Umbilical cord (tissue), 2 donors: ENCODE data around the gene SMC4. TPM values are rescaled to one million over a fixed set of nuclear protein-coding genes. Genes with fewer than 3 reads are reported as not detected.
A peak's percentile ranks its signal among the peaks of the same experiment; 100 is the strongest.
"Not testable (repeated sequence)": the region's sequence is repeated elsewhere in the genome, so short reads cannot be mapped to it uniquely, and the experiment has no call there.

Experiments
- DNase-seq: peaks from one replicate; pipeline ENCODE4 v3.0.0-alpha.2; 2015; ENCODE audit warnings: low spot score
- total RNA-seq: library from RNA; depleted of rRNA; stranded (reverse); fragments of >200 nt; gene quantifications from one replicate; pipeline ENCODE4 v1.2.3, GENCODE V29; 2014; ENCODE audit warnings: low replicate concordance; ENCODE audit not compliant: insufficient read depth

SMC4 gene
- 64.3 TPM for total RNA-seq

DNA sequence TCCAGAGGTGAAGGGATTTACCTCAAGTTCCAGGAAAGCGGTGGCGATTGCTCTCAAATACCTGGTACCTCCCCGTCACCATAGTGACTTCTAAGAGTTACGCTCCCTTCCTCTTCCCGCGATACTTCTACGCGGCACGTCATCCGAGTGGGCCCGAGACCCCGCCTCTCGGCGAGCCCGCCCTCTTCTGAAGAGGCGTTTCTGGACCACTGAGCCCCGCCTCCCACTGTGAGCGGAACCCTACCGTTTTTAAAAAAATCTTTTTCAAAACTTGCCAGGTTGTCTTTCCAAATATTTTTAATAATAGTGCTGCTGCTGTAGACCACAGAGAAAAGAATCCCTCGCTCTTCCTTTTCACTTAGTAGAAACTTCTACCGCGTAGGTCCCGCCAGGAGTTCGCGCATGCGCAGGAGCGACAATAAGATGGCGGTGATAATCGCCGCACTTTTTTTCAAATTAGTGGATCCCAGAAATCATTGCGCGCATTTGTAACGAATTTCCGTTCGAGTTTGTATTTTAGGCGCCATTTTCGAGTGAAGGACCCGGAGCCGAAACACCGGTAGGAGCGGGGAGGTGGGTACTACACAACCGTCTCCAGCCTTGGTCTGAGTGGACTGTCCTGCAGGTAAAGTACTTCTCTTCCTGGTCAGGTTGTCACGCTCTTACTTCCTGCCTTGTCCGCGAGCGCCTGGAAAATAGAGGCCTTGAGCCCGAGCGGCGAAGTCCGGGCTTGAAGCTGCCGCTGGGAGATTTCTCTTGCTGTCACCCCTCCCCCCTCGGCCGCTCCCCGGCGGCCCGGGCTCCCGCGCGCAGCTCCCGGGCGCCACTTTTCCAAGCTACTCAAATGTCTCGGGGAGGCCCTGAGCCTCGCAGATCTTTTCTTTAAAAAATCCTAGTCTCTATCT is at the start of gene SMC4, which contains the start of gene IFT80:
TSS of gene SMC4 (plus strand) at position 526 of the 905 bp plus-strand sequence. CDS start 1,177 bp downstream, outside the sequence.
TSS of gene IFT80 (minus strand) at position 101 of the 905 bp plus-strand sequence. CDS start 14,625 bp downstream, outside the sequence.
- peak; percentile 98 for DNase-seq

DNA sequence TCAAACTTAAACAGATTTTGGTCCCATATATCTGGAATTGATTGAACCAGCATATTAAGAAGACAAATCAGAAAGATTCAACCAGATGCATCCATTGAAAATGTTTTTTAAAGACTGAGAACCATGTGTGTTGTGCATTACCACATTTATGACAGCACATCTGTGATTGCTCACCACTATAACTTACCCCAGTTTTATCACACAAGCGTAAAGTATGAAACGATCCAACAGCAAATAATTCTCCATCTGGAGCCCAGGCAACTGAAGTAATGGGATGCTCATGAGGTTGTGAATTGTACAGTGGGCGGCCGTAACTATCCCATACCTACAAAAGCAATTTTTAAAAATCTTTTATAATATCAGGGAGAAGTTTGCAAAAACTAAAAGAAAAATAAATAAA is 43.6 kb upstream of the SMC4 start:
- no peak for DNase-seq

DNA sequence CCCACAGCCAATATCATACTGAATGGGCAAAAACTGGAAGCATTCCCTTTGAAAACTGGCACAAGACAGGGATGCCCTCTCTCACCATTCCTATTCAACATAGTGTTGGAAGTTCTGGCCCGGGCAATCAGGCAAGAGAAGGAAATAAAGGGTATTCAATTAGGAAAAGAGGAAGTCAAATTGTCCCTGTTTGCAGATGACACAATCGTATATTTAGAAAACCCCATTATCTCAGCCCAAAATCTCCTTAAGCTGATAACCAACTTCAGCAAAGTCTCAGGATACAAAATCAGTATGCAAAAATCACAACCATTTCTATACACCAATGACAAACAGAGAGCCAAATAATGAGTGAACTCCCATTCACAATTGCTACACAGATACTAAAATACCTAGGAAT is 36.6 kb upstream of the SMC4 start:
- not testable (repeated sequence) for DNase-seq

DNA sequence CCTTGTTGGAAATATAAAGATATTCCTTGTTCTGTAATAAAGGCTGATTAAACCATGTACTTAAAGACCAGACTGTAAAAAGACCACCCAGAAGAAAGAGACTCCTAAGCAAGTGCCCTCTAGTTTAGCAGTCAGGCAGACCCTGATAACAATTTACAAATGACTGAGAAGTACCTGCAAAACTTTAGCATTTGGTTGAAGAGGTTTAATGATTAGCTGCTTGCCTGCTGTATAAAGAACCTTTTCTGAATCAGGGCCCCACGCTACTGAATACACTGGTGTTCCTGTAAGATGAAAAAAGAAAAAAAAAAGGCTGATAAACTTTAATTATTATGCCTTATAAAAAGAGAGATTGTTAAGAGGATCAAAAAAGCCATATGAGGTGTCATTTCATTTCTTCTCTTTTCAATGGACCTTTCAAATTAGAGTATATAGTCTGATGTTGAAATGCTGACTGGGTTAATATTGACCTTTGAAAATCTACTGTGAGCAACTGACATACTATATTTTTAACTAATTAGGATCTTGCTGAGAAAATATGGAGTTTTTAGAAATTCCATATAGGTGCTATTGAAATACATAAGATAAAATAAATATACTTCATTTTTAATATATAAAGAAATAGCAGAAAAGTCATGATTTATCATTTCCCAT is 33.5 kb upstream of the SMC4 start:
- DNase-seq, result no peak

DNA sequence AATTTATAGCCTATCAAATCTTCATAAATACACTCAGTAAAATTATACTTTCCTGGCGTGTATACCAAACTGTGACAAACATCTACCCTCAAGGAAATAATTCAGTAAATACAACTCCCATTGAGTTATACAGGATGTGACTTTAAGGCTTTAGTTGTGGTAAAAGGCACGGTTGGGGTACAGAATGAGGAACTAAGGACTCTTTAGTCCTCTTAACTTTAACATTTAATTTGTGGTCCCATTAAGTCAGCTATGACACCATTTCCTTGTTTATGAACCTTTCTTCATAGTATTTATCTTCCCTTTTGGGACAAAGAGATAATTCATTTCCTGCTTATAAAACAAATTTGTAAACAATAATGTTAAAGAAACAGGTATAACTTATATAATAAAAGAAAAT is 30.6 kb upstream of the SMC4 start:
- DNase-seq, result no peak

DNA sequence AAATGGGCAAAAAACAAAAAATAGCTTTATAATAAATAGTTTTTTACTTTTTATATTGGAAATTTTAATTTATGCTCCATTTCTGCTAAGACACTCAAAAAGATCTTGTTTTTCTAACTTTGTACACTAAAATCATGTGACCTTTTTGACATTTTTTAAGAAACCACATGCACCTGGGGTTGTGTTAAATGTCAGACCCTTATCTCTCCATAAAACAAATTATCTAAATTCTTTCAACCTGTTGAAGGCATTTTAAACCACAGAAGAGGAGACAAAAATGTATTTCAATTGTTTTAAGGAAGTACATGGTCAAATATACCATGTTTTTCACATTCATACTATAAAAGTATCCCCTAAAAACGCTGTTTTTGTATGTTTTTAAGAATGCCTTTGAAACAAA is 29.7 kb upstream of the SMC4 start:
- no peak for DNase-seq

DNA sequence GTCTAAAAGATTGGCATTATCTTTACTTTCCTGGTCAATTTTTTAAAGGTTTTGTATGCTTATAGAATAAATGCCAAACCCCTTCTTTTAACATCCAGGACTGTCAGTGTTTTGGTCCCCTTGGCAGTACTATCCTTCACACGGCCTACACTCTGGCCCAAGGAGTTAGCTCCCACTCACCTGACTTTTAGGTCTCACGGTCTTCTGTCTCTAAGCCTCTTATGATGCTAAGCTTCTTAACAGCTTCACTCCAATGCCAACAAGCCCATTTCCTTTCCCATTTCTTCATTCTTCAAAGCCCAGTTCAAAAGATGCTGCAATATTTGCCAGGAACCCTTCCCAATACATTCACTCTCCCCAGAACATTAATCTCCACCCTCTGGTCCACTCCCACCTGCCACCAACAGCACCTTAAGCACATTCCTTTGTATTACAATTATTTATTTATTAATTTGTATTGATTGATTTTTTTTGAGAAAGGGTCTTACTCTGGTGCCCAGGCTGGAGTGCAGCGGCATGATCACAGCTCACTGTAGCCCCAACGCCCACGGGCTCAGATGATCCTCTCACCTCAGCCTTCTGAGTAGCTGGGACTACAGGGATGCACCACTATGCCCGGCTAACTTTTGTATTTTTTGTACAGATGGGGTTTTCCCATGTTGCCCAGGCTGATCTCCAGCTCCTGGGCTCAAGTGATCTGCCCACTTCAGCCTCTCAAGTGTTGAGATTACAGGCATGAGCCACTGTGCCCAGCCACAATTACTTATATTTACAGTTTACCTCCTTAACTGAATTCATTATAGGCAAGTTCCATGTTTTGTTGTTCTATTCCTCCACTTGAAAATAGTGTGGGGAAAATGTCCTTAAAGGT is 28.2 kb upstream of the SMC4 start:
- no peak for DNase-seq

DNA sequence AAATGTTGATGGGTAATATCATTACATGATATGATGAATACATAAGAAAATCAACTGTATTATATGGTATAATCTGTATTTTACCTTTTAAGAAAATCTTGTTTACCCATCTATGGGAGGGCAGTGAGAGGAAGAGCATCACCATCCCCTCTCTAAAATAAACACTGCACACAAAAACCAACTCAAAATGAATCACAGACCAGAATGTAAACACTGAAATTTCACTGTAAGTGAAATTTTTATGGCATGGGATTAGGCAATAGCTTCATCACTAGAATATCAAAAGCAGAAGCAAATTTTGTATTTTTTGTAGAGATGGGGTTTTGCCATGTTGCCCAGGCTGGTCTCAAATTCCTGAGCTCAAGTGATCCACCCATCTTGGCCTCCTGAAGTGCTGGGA is 26.7 kb upstream of the SMC4 start:
- DNase-seq, result no peak

DNA sequence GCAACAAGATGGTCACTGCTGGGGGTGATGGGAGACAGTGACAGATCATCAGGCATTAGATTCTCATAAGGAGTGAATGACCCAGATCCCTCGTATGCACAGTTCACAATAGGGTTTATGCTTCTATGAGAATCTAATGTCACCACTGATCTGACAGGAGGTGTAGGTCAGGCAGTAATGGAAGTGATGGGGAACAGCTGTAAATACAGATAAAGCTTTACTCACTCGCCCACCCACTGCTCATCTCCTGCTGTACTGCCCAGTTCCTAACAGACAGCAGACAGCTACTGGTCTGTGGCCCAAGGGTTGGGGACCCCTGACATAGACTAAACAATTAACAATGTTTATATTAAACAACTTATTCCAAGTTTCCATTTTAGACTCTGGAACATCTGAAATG is 25.8 kb upstream of the SMC4 start:
- DNase-seq, result no peak

DNA sequence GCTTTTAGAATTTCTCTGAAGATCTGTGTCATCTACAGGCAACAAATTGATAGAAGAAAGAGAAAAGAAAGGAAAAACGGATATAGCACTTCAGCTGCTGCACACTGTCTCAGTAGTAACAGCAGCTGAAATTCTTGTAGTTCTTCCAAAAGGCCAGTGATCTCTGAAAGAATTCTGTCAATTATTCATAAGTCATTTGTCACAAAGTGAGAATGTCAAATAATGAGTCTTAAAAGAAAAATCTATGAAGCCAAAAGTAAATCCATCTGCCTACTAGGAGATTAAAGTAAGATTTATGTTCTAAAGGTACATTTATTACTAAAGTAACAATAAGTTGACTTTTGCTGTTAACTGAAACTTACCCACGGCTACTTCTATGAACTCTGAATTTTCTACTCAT is 25.0 kb upstream of the SMC4 start:
- DNase-seq, result no peak

DNA sequence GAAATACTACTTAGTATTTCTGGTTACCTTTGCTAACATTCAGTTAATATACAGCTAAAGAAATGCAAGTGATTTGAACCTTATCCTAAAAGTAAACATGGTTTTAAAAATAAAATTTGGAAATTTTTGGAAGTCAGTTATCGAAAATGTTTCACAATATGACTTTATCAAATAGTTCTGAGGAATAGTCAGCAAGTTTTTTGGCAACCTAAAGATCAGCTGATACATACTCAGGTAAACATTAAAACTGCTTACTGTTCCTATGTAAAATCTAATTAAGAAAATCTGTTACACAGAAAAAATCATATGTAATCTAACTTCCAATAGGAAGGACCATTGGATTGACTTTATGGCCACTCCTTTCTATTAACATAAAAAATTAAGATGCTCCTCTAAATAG is 24.5 kb upstream of the SMC4 start:
- DNase-seq, result no peak

DNA sequence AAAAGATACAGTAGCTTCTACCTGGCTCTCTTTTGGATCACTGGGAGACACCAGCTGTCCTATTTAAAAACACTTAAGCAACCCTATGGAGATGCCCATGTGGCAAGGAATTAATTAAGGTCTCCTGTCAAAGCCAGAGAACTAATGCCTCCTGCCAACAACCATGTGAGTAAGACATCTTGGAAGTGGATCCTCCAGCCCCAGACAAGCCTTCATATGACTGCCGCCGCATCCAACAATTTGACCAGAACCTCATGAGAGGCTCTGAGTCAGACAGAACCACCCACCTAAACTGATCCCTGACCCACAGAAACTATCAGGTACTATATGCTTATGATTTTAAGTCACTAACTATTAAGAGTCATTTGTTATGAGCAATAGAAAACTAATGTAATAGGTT is 22.8 kb upstream of the SMC4 start:
- DNase-seq, result no peak

DNA sequence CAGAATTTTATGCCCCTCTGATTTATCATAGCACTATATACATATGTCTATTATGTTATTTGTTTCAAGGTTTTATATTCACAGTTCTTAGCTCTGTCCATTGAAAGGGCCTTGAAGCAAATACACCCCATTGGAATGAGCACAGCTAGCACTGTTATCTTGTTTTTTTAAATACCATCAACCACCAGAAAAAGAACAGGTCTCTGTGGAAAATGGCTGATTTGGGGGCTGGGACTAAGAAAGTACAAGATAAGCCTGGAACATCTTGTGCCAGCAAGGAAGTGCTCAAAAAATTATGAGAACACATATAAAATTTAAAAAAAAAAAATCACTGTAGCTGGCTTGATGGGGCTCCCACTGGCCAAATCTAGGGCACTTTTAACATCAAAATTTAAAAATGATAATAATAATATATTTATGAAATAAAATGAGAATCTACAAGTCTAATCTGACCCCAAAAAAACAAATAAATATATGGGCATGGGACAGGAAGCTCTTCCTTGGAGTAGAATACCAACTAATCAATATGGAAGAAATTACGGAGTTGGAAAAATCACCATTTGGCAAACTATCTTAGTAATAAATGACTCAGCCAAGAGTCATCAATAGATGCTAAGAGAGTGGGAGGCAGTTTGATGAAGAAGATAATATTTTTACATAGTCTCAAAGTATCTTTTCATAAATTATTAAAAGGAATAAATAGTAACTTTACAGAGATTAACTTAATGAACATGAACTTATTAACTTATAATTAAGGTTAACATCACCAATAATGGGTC is 20.9 kb upstream of the SMC4 start:
- no peak for DNase-seq

DNA sequence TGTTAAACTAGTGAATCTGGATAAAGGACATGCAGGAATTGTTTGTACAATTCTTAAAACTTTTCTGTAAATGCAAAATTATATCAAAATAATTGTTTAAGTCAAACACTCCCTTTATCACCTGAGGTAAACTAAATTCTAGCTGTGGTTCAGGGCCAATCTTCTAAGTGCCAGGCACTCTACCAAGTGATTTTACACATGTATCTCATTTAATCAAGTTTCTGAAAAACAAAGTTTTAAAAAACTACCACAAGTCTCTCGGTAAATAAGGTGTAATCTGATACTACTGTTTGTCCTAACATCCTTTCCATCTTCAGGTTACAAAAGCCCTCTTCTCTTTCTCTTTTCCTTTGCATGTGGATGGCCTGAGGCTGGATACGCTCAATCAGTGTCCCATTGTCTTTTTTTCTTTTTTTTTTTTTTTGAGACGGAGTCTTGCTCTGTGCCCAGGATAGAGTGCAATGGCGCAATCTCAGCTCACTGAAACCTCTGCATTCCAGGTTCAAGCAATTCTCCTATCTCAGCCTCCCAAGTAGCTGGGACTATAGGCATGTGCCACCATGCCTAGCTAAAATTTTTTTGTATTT is 19.7 kb upstream of the SMC4 start:
- DNase-seq, result no peak

DNA sequence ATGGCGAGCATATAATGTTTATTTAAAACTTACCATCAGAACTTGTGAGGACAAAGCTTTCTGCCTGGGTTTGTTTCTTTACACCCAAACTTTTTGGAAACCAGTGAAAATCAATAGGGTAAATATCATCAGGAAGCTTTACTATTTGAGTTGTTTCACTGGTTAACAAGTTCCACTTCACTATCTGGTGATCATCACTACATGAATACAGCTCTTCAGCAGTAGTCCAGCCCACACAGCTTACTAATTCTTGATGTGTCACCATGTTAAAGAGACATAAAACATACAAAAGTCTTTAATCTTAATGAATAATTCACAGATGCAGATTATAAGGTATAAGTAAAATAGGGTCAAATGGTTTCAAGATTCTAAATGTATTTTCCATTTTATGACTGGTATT is 18.0 kb upstream of the SMC4 start:
- DNase-seq, result no peak

DNA sequence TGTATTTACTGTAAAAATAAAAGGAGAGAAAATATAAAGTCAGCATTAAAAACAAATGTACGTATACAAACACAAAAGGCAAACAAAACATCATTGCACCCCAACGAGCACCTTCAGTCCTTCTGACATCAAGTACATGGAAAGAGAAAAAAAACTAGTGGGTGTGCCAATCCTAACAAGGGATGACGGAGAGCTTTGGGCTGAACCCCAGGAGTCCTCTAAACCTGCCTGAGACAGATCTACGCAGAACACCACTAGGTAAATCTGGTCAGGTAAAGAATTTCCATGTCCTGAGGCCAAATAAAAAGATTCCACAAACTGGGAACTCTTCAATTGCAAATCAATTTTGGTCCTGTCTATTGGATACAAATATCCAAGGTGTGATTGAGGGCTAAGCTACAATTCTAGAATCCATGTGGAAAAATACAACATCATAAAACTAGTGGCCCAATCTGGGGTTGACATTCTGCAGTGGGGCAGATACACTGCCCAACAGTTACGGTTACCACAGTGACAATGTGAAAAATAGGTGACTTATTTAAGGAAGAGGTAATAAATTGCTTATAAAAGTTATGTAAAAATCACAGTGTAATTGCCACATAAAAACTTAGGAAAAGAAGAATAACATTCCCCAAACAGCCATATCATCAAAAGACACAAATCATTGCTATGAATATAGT is 14.7 kb upstream of the SMC4 start:
- DNase-seq, result no peak

DNA sequence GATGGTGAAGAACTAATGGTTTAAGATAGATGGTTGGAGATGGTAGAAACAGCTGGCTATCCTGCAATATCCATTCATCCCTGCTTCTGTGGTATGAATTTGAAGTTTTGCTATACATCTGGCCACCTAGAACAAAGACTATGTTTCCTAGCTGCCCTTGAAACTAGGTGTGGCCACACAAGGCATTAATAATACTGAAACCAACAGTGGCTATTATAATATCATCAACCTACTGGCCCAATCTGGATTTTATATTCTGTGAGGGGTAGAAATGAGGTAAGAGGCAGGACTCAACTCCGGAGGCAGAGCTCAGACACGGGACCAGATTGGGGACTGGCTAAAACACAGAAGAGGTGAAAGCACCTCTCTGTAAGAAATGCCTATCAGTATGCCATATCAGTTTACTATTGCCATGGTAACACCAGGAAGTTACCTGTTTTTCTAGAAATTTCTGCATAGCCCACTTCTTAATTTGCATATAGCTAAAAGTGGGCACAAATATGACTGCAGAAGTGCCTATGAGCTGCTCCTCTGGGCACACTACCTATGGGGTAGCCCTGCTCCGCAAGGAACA is 8.8 kb upstream of the SMC4 start:
- DNase-seq, result no peak

DNA sequence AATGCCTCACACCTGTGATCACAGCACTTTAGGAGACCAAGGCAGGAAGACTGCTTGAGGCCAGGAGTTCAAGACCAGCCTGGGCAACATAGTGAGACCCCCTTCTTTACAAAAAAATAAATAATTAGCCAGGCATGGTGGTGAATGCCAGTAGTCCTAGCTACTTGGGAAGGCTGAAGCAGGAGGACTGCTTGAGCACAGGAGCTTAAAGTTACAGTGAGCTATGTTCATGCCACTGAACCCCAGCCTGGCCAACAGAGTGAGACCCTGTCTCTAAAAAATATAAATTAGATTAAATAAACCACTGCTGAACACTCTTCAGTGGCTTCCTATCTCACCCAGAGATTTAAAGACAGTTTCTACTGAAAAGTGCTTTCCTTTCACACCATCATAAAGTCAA is 6.7 kb upstream of the SMC4 start:
- DNase-seq, result no peak

DNA sequence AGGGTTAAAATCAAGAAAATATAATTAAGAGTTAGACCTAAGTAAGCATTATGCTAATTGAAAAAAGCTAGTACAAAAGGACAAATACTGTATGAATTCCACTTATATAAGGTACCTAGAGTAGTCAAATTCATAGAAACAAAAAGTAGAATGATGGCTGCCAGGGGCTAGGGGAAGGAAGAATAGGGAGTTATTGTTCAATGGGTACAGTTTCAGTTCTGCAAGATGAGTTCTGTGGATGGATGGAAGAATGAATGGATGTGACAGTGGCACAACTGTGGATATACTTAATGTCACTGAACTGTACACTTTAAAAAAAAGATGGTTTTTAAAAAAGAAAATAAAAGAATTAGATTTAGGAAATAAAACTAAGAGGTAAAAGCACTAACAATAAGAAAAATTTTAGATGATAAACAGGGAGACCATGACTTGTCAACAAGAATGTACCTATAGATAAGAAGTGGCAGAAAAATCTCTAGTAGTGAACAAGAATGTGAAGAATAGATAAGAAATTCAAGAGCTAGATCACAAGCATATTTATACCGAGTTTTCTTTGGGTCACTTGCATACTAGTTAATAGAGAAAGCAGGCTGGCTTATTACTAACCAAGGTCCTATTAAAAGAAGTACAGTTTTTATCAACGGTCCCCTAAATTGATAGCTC is 6.0 kb upstream of the SMC4 start:
- no peak for DNase-seq
